Activated CD8-positive, alpha-beta memory T cell treated with anti-CD3 and anti-CD28 coated beads, Interleukin-2, amount 50 U/mL, for 4 hours (primary cell): Measurements from ENCODE around the gene INO80C.
"Not testable (repeated sequence)": the region's sequence is repeated elsewhere in the genome, so short reads cannot be mapped to it uniquely, and the experiment has no call there.

Experiments used
- DNase-seq: peaks from one replicate; pipeline ENCODE4 v3.0.0-alpha.2; 2020

The INO80C gene

GRCh38 chr18:35458677-35459441 is 38.9 kb downstream of the INO80C start:
- no peak for DNase-seq

- DNase-seq: no peak
Measured at GRCh38 chr18:35458271-35458670, 39.5 kb downstream of the INO80C start.

DNA sequence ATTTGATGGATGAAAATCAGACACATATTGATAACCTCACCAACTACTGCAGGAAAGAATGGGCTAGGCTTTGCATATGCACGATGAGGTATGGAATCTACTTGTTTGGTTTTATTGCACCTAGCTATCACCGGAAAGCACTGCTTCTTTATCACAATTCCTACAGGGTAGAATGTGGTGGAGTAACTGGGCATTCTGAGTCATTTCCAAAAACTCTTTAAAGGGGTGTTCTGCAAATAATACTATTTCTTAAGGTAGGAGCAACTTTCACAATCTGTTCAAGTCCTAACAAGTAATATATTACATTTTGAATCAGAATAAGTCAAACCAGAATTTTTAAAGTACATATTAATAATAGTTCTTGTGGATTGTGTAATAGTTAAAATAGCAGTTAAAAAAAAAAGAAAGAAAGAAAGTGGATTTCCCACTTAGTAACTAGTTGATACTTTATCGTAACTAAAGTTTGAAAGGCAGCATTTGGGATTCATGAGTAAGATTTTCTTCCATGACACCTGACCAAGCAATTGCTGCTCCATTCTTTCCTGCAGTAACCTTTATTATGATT is 40.5 kb downstream of the INO80C start:
- DNase-seq: no peak

DNA sequence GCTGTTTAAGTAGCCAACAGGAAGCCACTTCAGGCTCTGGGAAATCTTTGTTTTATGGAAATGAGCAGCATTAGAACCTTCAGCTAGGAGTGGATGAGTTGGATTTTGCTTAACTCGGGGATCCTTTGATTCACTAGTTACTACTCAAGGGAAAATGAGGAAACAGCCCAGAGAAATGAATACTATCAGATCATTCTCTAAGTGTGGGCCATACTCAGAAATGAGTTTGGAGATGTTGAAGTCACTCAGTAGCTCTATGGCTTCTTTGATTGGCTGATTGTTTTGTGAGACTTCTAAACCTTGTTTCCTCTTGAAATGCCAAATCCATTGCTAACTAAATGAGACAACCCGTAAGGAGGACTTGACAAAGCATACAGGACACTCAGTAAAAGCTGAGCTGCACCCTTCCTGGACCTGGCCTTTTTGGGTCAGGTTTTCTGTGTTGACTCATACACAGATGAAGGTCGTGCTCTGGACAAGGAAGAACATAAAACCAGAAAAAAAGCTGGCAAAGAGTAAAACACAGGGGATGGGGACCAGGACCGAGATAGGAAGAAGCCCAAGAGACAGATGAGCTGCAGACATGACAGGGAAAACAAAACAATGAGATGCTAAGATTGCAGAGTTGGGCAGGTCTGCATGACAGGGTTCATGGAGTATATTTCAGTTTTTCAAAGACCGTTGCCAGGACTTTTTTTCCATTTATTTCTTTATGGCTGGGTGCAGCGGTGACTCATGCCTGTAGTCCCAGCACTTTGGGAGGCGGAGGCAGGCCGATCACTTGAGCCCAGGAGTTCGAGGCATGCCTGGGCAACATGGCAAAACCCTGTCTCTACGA is 41.6 kb downstream of the INO80C start:
- no peak for DNase-seq

DNA sequence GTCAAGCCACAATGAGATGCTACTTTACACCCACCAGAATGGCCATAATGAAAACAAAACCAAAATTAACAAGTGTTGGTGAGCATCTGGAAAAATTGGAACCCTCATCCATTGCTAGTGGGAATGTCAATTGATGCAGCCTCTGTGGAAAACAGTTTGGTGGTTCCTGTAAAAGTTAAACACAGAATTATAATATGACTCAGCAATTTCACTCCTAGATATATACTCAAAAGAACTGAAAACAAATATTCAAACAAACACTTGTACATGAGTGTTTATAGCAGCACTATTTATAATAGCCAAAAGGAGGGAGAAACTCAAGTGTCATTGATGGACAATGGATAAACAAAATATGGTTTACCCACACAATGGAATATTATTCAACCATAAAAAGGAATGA is 43.0 kb downstream of the INO80C start:
- DNase-seq: no peak

- DNase-seq: not testable (repeated sequence)
Measured at GRCh38 chr18:35453065-35453464, 44.7 kb downstream of the INO80C start.

GRCh38 chr18:35451916-35452315 is 45.8 kb downstream of the INO80C start:
- no peak for DNase-seq

DNA sequence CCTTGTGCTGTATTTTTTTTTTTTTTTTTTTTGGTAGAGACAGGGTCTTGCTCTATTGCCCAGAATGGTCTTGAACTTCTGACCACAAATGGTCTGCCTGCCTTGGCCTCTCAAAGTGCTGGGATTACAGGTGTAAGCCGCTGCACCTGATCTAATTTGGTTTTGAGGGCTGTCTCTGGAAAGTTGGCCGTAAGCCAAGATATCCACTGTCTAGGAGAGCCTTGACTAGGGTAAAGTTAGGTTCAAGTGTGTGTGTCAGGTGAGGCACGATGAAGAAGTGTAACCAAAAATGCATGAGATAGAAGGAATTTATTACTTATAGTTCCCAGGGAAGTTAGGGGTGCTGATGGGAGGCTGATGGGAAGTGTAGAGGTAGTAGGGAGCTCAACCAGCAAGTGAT is 46.7 kb downstream of the INO80C start:
- no peak for DNase-seq

- no peak for DNase-seq
Measured at GRCh38 chr18:35444636-35445035, 53.1 kb downstream of the INO80C start.

- DNase-seq: no peak
Measured at GRCh38 chr18:35443847-35444246, 53.9 kb downstream of the INO80C start.

DNA sequence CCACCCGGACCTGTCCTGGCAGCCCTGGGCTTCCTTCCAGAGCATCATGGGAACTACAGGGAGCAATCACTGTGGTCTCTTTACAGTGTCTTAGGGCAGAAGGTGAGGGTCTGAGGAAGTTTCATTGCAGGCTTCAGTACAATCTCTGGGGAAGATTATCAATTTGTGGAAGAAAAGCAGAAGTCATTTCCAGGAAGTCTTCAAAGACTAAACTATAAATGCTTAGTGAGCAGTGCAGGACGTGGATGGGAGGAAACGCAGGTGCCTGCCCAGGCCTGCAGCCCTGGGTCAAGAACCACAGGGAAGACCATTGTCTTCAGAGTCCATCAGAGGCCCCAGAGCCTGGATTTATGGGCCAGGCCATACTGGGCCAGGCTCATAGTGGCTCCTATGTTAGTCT is 54.3 kb downstream of the INO80C start:
- DNase-seq: no peak

- DNase-seq: no peak
Measured at GRCh38 chr18:35442701-35443100, 55.1 kb downstream of the INO80C start.

DNA sequence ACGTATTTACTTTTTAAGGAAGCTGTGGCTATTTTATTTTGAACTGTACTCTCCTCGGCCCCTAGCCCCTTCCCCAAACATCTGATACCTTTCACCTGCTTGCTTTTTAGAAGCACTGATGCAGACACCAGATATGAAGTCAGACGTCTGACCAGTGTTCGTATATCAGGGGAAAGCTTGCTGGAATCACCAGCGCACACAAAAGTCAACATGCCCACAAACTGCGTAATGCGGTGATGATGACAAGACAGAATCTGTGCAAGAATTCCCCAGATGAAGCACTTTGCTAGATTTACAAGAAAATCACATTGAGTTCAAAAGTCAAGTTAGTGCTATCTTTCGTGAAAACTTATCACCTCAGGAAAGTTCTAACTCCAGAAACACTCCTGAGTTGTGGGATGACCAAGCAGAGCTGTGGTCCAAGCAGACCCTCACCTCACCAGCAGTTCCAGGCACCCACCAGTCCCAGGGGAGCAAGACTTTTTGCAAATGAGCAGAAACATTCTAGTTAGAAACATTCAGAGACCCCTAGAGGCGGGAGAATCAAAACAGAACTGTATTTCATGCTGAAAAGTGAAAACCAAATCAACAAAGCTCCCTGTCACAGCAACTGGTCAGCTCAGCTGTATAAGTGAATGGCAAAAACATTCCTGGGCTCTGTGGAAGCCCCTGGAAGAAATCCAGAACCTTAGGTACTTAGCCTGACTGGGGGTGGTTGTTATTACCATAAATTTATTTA is 55.7 kb downstream of the INO80C start:
- DNase-seq: no peak

DNA sequence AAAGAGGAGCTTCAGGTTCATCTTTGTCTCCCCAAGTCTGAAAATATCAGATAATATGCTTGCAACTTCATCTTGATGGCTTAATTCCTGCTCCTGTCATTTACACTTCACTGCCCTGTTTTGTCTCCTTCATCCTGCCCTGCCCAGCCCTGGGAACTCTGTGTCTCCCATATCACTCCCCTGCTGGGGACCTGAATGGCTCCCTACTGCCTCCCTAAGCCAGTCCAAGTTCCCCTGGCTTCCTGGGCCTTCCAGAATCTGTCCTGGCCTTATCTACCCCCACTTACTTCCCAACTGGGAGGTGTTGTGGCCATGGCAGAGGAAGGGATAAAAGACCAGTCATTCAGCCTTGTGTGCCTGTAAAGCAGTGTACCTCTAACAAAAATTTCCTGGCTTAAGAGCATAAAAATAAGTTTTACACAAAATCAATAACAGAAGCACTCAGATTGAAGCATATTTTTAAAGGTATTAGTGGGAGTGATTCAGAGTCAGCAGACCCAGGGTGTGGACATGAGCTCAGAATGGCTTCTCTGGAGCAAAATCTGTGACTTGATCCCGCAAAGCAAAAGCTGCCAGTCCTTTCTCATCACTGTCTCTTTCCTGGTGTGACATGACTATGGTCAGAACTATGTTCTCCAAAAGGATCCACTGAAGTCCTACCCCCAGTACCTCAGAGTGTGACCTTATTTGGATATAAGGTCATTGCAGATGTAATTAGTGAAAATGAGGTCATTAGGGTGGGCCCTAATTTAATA is 59.1 kb downstream of the INO80C start:
- DNase-seq: no peak

DNA sequence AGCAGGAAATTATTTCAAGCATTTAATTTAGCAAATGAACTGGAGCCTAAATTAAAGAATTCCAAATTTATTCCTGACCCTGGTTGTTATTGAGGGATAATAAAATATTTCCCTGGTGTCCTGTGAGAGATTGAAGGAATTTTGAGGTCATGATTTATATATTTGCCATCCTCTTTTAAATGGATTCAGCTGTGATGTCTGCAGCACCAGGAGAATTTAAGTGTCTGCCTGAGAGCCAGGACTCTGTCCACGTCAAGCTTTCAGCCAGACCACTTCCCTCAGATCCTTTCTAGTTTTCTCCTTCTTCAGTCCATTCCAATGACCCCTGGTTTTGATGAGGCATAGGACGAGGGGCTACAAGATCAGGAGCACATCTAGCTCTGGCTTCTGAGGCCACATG is 59.9 kb downstream of the INO80C start:
- DNase-seq: no peak

DNA sequence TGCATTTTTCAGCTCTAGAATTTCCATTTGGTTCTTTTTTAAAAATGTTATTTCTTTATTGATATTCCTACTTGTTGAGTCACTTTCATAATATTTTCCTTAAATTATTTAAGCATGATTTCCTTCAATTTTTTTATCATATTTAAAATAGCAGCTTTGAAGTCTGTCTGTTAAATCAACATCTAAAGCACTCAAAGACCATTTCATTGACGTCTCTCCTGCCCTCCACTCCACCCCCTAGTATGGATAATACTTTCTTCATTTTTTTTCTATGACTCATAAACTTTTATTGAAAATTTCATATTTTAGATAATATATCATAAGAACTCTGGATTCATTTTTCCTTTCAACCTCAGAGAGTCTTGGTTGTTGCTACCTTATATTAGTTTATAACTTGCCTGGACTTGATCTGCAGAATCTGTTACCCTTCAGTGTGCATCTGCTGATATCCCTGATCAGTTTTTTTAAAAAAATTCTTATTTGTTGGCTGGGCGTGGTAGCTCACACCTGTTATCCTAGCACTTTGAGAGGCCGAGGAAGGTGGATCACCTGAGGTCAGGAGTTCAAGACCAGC is 61.6 kb downstream of the INO80C start:
- no peak for DNase-seq

- no peak for DNase-seq
Measured at GRCh38 chr18:35435401-35435800, 62.4 kb downstream of the INO80C start.

DNA sequence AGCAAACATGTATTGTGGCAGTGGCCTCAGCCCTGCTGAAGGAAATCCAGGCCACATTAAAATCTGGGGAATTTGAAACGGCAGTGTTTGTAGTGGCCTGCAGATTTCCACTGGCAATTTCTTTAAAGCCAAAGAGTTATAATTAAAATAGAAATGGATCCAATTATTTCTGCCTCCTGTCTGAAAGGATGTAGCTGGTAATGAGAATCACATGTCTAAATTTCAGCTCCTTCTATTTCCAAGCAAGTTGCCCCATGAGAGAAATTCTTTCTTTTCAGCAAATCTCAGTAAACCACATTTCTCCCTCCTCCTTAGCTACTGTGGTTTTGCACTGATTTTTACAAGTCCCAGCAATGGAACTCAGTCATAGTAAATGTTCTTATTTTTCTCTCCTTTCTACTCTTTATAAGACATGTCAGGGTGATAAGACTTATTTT is 65.2 kb downstream of the INO80C start:
- no peak for DNase-seq

- DNase-seq: no peak
Measured at GRCh38 chr18:35431374-35431741, 66.4 kb downstream of the INO80C start.

DNA sequence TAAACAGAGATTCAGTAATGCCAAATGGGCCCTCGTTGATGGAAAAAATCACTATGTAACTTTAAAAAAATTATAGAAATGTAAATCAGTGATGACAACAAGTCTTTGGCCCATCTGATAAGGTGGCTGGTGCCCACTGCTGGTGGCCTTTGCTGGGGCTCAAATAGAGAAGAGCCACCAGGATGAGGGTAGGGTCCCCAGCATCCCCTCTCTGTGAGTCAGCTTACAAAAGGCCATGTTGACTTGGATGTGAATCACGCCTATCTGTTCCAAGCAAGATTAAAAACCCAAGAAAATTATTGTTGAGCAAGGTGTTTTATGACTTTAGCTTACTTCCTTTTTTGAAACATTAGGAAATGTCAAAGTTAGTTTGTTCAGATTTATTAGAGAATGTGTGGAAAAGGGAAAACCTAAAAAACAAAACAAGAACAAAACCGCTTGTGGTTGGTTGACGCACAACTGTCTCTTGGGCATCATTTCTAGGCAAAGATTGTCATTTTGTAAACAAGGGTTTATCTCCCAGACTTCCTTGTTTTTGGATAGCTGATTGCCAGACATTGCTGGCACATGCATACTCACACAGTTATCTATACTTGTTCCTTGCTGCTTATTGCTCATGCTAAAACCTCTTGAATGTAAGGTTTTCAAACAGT is 66.9 kb downstream of the INO80C start:
- DNase-seq: no peak

- DNase-seq: no peak
Measured at GRCh38 chr18:35426786-35427185, 71.0 kb downstream of the INO80C start.

DNA sequence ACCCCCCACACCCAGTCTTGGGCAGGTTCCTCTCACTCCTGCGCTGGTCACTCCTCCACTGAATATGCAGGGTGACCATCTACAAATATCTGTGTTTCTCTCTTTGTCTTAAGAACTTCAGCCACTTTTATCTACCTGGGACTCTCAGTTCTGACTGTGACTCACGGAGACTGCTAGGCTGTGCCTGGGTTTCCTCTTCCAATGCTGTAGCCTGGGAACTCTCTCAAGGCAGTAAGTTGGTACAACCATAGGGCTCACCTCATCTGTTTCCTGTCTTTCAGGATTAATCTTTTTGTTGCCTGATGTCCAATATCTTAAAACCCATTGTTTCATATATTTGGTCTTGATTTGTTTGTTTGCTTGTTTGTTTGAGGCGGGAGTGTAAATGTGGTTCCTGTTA is 73.4 kb downstream of the INO80C start:
- no peak for DNase-seq
